Mammary epithelial cell (primary cell): ENCODE results near the gene HTT-AS.
"Not testable (repeated sequence)": the region's sequence is repeated elsewhere in the genome, so short reads cannot be mapped to it uniquely, and the experiment has no call there.

Experiments
- CTCF ChIP-seq, 2 donors: IDR thresholded peaks in 1 of 2; conservative IDR thresholded peaks in 1 of 2; 2 replicates each; pipeline ENCODE4 v1.5.1; 2011 to 2012; ENCODE audit warnings: inconsistent platforms in 2 of 2, low read length in 2 of 2, mild to moderate bottlenecking in 2 of 2, control low read depth in 1 of 2, low read depth in 1 of 2; ENCODE audit not compliant: insufficient read depth in 1 of 2; ENCODE audit errors: extremely low read depth in 1 of 2
- EZH2 ChIP-seq: IDR thresholded peaks from 2 replicates; pipeline ENCODE4 v1.6.1; 2012; ENCODE audit warnings: low read length, inconsistent platforms, borderline replicate concordance

- not testable (repeated sequence) for TF ChIP-seq CTCF (conservative IDR thresholded peaks at IDR 0.05 in 1 of 2, IDR thresholded peaks at IDR 0.05 in 1 of 2; ENCODE audit: extremely low read depth in 1 of 2, insufficient read depth in 1 of 2, low read depth in 1 of 2, low read length in 2 of 2); EZH2
Observed at GRCh38 chr4:3094701-3095100, 20.4 kb upstream of the HTT-AS start.
